GM21619 (cell line): ENCODE data around the gene CDHR5.
"Not testable (repeated sequence)": the region's sequence is repeated elsewhere in the genome, so short reads cannot be mapped to it uniquely, and the experiment has no call there.

Source experiments
- ATAC-seq: cut with Tn5 transposase; IDR thresholded peaks from one replicate; pipeline ENCODE4 v1.9.1; 2021; ENCODE audit not compliant: unreplicated experiment

Gene CDHR5

DNA sequence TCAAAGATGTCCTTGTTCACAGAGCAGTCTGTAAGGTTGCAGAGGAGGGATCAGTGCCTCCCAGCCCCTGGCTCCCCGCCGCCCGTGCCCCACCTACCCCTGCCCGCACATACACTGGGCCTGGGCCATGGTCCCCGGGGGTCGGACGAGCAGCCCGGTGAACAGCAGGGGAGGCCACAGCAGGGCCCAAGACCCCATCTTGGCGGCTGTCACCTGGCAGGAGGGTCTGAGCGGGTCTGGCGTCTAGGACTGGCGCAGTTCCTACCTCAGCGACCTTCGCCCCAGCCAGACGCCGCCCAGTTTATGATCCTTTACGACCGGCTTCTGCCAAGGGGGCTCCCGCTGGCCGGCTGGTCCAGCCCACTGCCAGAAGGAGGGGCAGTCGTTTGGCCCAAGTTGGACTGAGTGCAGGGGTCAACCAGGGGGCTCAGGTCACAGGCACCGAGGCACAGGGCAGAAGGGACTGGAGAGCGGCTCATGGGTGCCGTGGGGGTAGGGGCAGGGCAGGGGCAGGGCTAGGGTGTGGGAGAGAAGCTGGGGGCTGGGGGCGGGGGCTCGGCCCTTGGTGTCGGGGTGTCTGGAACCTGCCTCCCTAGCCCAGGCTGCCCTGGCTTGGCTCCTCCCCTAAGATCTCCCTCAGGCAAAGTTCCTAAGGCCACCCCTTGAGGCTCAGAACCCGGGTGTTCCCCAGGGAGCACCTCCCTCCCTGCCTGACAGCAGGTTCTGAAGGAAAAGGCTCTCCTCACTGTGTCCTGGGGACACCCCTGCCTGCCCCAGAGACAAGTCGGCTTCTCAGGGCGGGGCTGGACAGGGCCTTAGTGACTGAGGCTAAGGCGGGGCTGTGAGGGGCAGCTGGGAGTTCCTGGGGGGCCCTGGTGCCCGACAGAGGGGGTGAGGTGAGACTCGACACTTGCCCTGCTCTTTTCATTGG, at the start of gene CDHR5:
TSS of gene CDHR5 (minus strand) at position 251 of the 931 bp plus-strand sequence. CDS start at position 198, 53 bp downstream.
- no peak for ATAC-seq

DNA sequence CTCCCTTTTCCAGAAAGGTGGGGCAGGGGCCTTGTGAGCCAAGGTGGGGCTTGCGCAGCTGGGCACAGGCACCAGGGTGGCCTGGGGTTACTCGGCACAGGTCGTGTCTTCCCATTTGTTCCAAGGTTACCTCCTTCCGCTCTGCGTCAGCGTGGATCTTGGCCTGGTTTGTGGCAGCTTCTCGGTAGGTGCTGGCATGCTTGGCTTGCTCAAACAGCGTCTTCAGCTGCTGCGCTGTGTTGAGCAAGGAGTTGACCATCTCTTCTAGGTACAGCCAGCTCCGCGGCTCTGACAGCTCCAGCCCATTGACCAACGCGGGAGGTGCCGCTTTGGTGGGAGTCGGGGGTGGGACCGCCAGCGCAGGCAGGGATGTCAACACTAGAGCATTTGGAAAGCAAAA, 49.7 kb upstream of the CDHR5 start:
- ATAC-seq = no peak

DNA sequence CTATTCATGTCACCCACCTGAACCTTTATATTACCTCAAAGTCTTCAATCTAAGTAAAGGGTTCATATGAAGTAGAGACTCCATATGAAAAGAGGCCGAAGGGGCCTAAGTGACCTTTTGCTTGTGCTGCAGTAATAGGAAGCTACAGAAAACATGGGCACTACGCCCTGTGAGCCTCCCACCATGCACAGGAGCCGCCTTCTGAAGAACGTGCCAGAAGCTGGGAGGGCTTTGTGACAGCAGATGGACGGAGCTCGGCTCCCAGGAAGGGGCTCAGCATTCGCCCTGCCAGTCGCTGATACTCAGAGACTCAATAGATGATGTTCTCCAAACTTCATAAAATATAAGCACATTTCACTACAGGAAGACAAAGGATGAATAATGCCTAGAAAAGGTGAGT, 49.1 kb upstream of the CDHR5 start:
- ATAC-seq = no peak

DNA sequence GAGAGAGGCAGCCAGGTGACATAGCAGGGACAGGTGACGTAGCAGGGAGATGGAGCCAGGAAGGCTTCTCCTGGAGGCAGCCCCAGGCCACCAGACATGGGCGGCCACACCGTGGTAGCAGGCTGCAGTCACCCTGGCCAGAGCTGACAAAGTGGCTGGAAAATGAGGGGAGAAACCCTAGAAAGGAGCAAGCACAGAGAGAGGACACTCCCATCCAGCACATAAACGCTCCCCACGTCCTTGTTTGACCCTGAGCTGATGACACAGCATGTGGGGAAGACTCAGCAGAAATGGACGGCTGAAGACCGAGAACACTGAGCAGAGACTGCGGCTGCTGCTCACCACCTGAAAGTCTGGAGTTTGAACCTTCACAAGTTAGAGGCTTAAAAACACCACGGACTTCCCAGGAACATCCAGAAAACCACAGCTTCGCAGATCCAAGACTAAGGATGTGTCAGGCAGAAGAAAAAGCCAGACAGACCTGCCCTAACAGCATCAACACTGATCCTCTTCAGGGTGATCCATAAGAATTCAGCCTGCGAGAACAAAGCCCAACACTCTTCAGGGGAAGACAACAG, 41.0 kb upstream of the CDHR5 start:
- ATAC-seq = no peak

GRCh38 chr11:665062-665703, 40.4 kb upstream of the CDHR5 start:
- no peak for ATAC-seq

DNA sequence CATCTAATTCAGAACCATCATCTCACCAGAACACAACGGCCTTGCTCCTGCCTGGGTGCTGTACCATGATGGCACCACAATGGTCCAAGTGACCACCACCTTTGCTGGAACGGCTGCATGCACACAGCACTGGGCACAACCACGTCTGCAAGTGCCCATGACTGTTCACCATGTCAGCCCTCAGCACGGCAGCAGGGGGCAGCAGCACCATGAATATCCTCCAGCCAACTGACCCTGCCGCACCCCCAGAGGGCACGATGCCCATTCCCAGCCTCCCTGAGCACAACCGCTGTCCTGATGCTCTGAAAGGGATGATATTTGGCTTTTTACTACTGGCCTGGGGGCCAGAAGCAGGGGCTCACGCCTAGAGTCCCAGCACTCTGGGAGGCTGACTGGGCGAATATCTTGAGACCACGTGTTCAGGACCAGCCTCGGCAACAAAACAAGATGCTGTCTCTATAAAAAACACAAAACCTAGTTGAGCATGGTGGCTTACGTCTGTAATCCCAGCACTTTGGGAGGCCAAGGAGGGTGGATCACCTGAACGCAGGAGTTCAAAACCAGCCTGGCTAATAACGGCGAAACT, 38.0 kb upstream of the CDHR5 start:
- ATAC-seq = no peak

- no peak for ATAC-seq
Measured at GRCh38 chr11:660681-661444, 36.1 kb upstream of the CDHR5 start.

DNA sequence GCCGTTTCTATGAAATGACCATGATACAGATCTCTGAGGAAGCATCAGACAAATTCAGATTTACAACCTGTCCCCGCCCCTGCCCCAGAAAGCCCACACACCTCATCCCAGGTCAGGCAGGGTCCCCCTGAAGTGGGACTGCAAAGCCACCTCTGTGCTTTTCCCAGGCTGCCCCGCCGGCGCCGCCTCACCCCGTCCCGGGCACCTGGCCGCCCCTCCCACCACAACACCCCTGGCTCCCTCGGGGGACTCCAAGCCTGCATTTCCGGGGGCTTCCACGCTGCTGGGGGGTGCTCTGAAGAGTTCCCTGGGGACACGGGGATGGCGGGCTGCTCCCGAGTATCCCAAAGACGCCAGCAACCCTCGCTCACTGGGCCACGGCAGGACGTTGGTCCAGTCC, 35.5 kb upstream of the CDHR5 start:
- ATAC-seq = no peak

DNA sequence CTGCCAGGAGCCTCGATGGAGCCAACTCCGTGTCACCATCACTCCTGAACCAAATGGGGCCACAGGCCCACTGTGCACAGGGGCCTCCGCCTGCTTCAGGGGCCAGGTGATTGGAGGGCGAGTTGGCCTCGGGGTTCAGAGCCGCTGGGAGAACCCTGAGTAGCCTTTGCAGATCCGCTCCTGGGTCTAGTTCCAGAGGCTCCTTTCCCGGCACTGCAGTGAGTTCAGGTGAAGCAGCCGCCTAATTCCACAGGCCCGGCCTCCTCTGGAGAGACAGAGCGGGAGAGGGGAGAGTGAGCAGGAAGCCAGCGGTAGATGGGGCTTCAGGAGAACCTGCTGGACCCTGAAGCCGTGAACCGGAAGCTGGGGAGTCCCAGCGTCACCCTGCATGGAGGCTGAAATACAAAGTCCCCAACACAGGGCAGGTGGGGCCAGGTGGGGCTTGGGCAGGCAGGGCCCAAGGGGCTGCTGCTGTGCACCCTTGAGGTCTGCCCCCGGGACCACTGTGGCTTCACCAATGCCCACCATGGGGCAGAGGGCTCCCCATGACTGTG, 34.9 kb upstream of the CDHR5 start:
- ATAC-seq = no peak

DNA sequence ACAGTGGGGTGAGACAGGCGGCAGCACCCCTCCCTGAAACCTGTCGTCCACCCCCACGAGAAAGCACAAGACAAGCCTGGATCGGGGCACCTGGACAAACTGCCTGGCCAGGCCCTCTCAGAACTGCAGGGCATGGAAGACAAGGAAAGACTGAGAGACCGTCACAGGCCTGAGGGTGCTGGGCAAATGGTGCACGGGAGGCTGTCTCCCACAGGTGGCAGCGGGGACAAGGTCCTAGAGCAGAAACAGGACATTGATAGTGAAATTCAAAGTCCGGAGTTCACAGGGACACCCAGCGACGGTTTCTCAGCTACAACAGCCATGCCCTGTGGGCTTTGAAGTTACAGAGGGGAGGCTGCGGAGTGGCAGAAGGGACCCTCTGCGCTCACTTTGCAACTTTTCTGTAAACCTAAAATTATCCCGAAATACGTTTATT, 33.0 kb upstream of the CDHR5 start:
- no peak for ATAC-seq

GRCh38 chr11:656866-657265, 32.1 kb upstream of the CDHR5 start:
- ATAC-seq = no peak

- ATAC-seq = no peak
Measured at GRCh38 chr11:656426-656825, 31.7 kb upstream of the CDHR5 start.

DNA sequence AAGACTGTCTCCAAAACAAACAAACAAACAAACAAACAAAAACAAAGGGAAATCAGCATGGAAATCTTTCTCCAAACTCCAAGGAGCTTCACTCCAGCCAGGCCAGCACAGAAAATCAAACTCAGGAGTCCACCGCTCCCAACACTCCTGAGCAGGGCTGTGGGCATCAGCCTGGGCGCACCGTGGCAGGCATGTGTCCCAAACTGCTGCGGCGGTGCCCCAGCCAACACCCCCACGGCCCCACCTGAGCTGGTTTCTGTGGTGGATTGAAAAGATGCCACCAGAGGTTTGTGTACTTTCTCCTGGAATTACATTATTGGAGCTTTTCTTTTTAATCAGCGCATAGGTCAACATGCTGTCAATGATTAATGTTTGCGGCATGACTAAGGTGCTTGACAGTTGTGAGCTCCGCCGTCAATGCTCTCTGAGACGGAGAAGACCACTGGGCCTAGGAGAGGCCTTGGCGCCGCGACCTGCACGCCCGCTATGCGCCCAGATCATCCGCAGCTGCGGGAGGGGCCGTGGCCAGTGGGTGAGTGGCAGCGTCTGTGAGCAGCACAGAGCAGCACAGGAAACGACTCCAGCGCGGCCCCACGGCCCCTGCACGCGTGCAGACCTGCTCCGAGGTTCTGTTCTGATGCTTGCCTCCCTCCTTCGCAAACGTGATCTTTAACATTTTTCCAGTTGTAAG, 30.4 kb upstream of the CDHR5 start:
- no peak for ATAC-seq

DNA sequence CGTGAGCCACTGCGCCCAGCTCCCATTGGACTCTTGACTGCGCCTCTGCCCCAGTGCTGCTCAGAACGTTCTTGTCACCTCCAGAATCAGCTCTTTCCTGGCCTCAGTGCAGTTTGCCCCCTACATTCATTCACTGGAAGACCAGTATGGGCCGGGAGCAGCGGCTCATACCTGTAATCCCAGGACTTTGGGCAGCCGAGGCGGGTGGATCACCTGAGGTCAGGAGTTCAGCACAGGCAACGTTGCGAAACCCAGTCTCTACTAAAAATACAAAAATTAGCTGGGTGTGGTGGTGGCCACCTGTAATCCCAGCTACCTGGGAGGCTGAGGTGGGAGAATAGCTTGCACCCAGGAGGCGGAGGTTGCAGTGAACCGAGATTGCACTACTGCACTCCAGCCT, 29.7 kb upstream of the CDHR5 start:
- ATAC-seq = not testable (repeated sequence)

DNA sequence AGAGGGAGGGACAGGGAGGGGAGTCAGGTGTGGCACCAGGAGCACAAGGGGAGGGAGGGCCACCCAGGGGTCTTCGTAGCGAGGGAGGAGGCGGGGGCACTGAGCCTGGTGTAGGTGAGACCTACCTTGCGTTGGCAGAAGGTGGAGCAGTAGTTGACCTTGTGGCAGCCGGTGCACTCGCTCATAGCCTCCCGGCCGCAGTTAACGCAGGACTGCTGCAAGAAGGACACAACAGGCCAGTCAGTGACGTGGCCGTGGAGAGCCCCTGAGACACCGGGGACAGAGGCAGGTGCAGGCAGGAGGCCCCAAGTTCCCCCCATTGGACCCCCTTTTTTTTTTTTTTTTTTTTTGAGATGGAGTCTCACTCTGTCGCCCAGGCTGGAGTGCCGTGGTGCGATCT, 29.1 kb upstream of the CDHR5 start:
- ATAC-seq = no peak

- not testable (repeated sequence) for ATAC-seq
Measured at GRCh38 chr11:653136-653535, 28.4 kb upstream of the CDHR5 start.

GRCh38 chr11:650482-650881, 25.7 kb upstream of the CDHR5 start:
- ATAC-seq = no peak

- not testable (repeated sequence) for ATAC-seq
Measured at GRCh38 chr11:647672-648158, 23.0 kb upstream of the CDHR5 start.

DNA sequence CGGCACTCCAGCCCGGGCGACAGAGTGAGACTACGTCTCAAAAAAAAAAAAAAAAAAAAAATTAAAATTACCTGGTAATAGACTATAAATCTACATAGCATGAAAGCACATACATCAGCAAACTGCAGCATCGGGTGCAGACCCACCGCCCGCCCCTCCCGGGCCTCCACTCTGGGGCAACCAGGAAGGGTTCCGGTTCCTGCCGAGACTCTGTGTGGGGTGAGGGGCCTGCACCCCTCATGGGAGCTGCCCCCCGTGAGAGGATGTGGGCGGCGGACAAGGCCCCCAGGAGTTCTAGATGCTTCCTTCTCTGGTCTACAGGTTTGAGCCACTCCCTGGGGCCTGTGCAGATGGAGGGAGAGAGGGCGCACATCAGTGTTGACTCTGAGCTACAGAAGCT, 21.5 kb upstream of the CDHR5 start:
- ATAC-seq = no peak

GRCh38 chr11:645536-645935, 20.8 kb upstream of the CDHR5 start:
- no peak for ATAC-seq
